HepG2 (cell line): ENCODE results near the gene C16orf89. TPM values are rescaled to one million over a fixed set of nuclear protein-coding genes. Genes with fewer than 3 reads are reported as not detected.
A peak's percentile ranks its signal among the peaks of the same experiment; 100 is the strongest.

Experiments
- ATAC-seq: fragments of 200-7000 bp; cut with Tn5 transposase; 3 replicates; pipeline ENCODE4 v1.9.1; 2020; ENCODE audit warnings: mild to moderate bottlenecking, moderate library complexity
- BruUV-seq: library from RNA; stranded (reverse); fragments of 400-500 nt; replicated peaks from 2 replicates; lab custom pipeline; 2021; lab: Mats Ljungman, UMichigan
- CTCF ChIA-PET: fragments of 300-600 bp; formaldehyde crosslinking; extraction: SDS; loops from one replicate; lab custom pipeline; 2021; ENCODE audit warnings: low total read pairs, inconsistent platforms, low intra/inter-chr PET ratio; lab: Yijun Ruan, JAX
- POLR2A ChIA-PET: fragments of 350-600 bp; sonication (Branson Sonifier 250); formaldehyde crosslinking; loops from one replicate; lab custom pipeline; 2020; ENCODE audit warnings: antibody characterized with exemption, inconsistent platforms; lab: Yijun Ruan, JAX
- DNase-seq: peaks from one replicate; pipeline ENCODE4 v3.0.0-alpha.2; 2015; ENCODE audit warnings: low spot score
- FAIRE-seq: peaks from 3 replicates; lab custom pipeline; 2011; peaks lifted over from hg19 to GRCh38; lab: Jason Lieb, UNC
- H2AFZ ChIP-seq: one replicate; pipeline ENCODE4 v1.6.1; 2011; ENCODE audit warnings: low read length, inconsistent platforms
- H3K27ac ChIP-seq: fragments of 300-600 bp; 3 replicates; pipeline ENCODE4 v1.8.0; 2011; ENCODE audit warnings: mixed run types, mild to moderate bottlenecking, mixed read lengths, low read length, inconsistent platforms; ENCODE audit not compliant: insufficient read depth; ENCODE audit errors: extremely low read length
- H3K27me3 ChIP-seq, 2 experiments: fragments of 200-600 bp in 1 of 2; 2 replicates in 1 of 2; 3 replicates in 1 of 2; pipeline versions ENCODE4 v1.6.0 to v1.8.0; 2011; ENCODE audit warnings: low read length in 2 of 2, mild to moderate bottlenecking in 2 of 2, moderate library complexity in 2 of 2, inconsistent platforms in 1 of 2; ENCODE audit not compliant: insufficient read depth in 2 of 2, control insufficient read depth in 1 of 2
- H3K36me3 ChIP-seq, 2 experiments: fragments of 200-600 bp in 1 of 2; replicated peaks in 1 of 2; 2 replicates in 1 of 2; 3 replicates in 1 of 2; pipeline versions ENCODE4 v1.5.1 to v1.8.0; 2011; ENCODE audit warnings: low read length in 2 of 2, inconsistent platforms in 1 of 2; ENCODE audit not compliant: insufficient read depth in 2 of 2, control insufficient read depth in 1 of 2
- H3K4me1 ChIP-seq: 2 replicates; pipeline ENCODE4 v1.5.1; 2012; ENCODE audit warnings: low read length, inconsistent platforms; ENCODE audit not compliant: insufficient read depth
- H3K4me2 ChIP-seq: 2 replicates; pipeline ENCODE4 v1.6.0; 2011; ENCODE audit warnings: low read depth, low read length, inconsistent platforms
- H3K4me3 ChIP-seq, 3 experiments: fragments of 200-600 bp in 1 of 3; sonication (generic), shearing (Covaris generic) in 1 of 3; replicated peaks in 1 of 3; 2 replicates each; pipeline ENCODE4 v1.5.1; 2011 to 2016; ENCODE audit warnings: low read length in 3 of 3, inconsistent platforms in 2 of 3, low read depth in 2 of 3, mild to moderate bottlenecking in 2 of 3, control low read depth in 1 of 3, mixed read lengths in 1 of 3; ENCODE audit not compliant: insufficient read depth in 1 of 3
- H3K79me2 ChIP-seq: one replicate; pipeline ENCODE4 v1.6.1; 2011; ENCODE audit warnings: low read length, inconsistent platforms; ENCODE audit not compliant: insufficient read depth
- H3K9ac ChIP-seq: 2 replicates; pipeline ENCODE4 v1.6.0; 2011; ENCODE audit warnings: mild to moderate bottlenecking, low read depth, low read length, inconsistent platforms; ENCODE audit not compliant: insufficient read depth
- H3K9me3 ChIP-seq: 2 replicates; pipeline ENCODE4 v1.5.1; 2012; ENCODE audit warnings: mild to moderate bottlenecking, low read length
- H4K20me1 ChIP-seq: 2 replicates; pipeline ENCODE4 v1.6.0; 2011; ENCODE audit warnings: inconsistent platforms, mild to moderate bottlenecking, low read length, moderate library complexity; ENCODE audit not compliant: insufficient read depth
- CENPT ChIP-seq: sonication (generic); formaldehyde crosslinking; IDR thresholded peaks from 2 replicates; pipeline ENCODE4 v1.8.0; 2022; ENCODE audit warnings: low read depth, mild to moderate bottlenecking, moderate library complexity, missing genetic modification reagents
- PBX2 ChIP-seq: IDR thresholded peaks from 2 replicates; pipeline ENCODE4 v1.6.1; 2016; ENCODE audit warnings: control low read depth
- SUZ12 ChIP-seq: fragments of 150-350 bp; IDR thresholded peaks from 2 replicates; pipeline ENCODE4 v1.6.1; 2014; ENCODE audit warnings: low read depth, low read length
- TFDP2 ChIP-seq: sonication (generic); formaldehyde crosslinking; IDR thresholded peaks from 2 replicates; pipeline ENCODE4 v1.4.0; 2020; ENCODE audit warnings: missing genetic modification reagents
- ZNF687 ChIP-seq: sonication (generic); formaldehyde crosslinking; IDR thresholded peaks from 2 replicates; pipeline ENCODE4 v1.5.1; 2020; ENCODE audit warnings: mild to moderate bottlenecking, missing genetic modification reagents, moderate library complexity
- ZSCAN22 ChIP-seq: sonication (generic); formaldehyde crosslinking; IDR thresholded peaks from 2 replicates; pipeline ENCODE4 v1.4.0; 2020; ENCODE audit warnings: mild to moderate bottlenecking, missing genetic modification reagents
- ZUFSP ChIP-seq: sonication (generic); formaldehyde crosslinking; IDR thresholded peaks from 2 replicates; pipeline ENCODE4 v1.9.0; 2021; ENCODE audit warnings: missing genetic modification reagents, mild to moderate bottlenecking, borderline replicate concordance
- WGBS: methylation state at CpG from one replicate; pipeline ENCODE4 v1.1.6; 2017; ENCODE audit warnings: low lambda C conversion rate; 5-methylcytosine and 5-hydroxymethylcytosine counted together
- in situ Hi-C: cut with HindIII; loops from 2 replicates; pipeline ENCODE4 v1.10.0; 2017; ENCODE audit warnings: low pct_unique_long_range_greater_than_20kb; ENCODE audit not compliant: extremely low pct_ligation_motif_present
- intact Hi-C: fragments of 100-400 bp; cut with micrococcal nuclease; formaldehyde crosslinking; loops from one replicate; pipeline ENCODE4 v1.10.0; 2022; ENCODE audit not compliant: unreplicated experiment
- polyA plus RNA-seq, 8 experiments: library from polyadenylated mRNA; depleted of rRNA in 3 of 8; stranded (reverse) in 7 of 8; unstranded in 1 of 8; fragments of >200 nt; fragmentation: Illumina TruSeq in 4 of 8; extraction: Trizol in 4 of 8; gene quantifications; 2 replicates each; pipeline versions ENCODE4 v1.2.1 to v1.2.3, GENCODE V29; 2011 to 2016; ENCODE audit warnings: low read depth in 4 of 8, missing spikeins in 1 of 8, mixed read lengths in 1 of 8; ENCODE audit not compliant: insufficient read depth in 1 of 8
- total RNA-seq, 5 experiments: library from RNA; depleted of rRNA; stranded (reverse); fragments of >200 nt; fragmentation: Illumina TruSeq; extraction: Trizol; gene quantifications; 2 replicates each; pipeline ENCODE4 v1.2.3, GENCODE V29; 2016; ENCODE audit warnings: low read depth in 1 of 5

Gene C16orf89
- total and polyA plus RNA-seq, 2 of the 13 experiments (the other 11 are each of a cell fraction or from before 2014, with no cell fraction given): 1.9 to 3.4 TPM

GRCh38 chr16:5007256-5007655 is 58.5 kb downstream of the C16orf89 start:
- Histone ChIP-seq H3K4me1 (peaks cover 46% of the 10 kb centered on the region), H3K27ac (no peak overlapping the region), H3K27me3 (peaks cover 11 to 61% of the 10 kb centered on the region in 2 experiments; a peak in 4 of 5 replicates), H4K20me1 (no peaks in the 10 kb centered on the region), H3K79me2 (no peaks in the 10 kb centered on the region), H3K9me3 (no peaks in the 10 kb centered on the region), H3K4me2 (no peak overlapping the region), H2AFZ (no peak overlapping the region), H3K4me3 (no peak overlapping the region), H3K9ac (no peak overlapping the region), H3K36me3 (no peaks in the 10 kb centered on the region)
- FAIRE-seq: no peak
- TF ChIP-seq CENPT (no peak), TFDP2 (CRISPR knock-in tag) (no peak), ZNF687 (CRISPR knock-in tag) (0 out of 2 replicates have a peak, but pooled peaks have one; percentile 6), PBX2 (CRISPR knock-in tag) (no peak), ZUFSP (CRISPR knock-in tag) (no peak), ZSCAN22 (CRISPR knock-in tag) (no peak), SUZ12 (no peak)
- no TSS peak for BruUV-seq
- no peak for ATAC-seq
- ChIA-PET POLR2A (interaction anchor here (1.3 kb wide), 1 partner anchor 23 kb away, joined by 3 read pairs; no protein-coding TSS in a partner anchor), CTCF (no interaction called here)
- 66% methylated on average over 8 of the region's 10 CpGs for WGBS
- no peak for DNase-seq
- intact Hi-C loops (no loop called here), in situ Hi-C loops (no loop called here)
